Stimulated activated naive CD4-positive, alpha-beta T cell (primary cell): Measurements from ENCODE around the gene RGS4.

Experiments
- DNase-seq, 6 experiments: peaks; one replicate each; lab custom pipeline; 2025; lab: John Stamatoyannopoulos, UW

RGS4 gene

GRCh38 chr1:163102590-163102989 lies 33.4 kb downstream of the RGS4 start:
- DNase-seq, result no peak

GRCh38 chr1:163104385-163105099 lies 35.4 kb downstream of the RGS4 start:
- DNase-seq, result no peak

- DNase-seq, result no peak
Measured at GRCh38 chr1:163106364-163106987, 37.3 kb downstream of the RGS4 start.

GRCh38 chr1:163107655-163108054 lies 38.5 kb downstream of the RGS4 start:
- no peak for DNase-seq

- DNase-seq, result no peak
Measured at GRCh38 chr1:163115887-163116286, 46.7 kb downstream of the RGS4 start.

GRCh38 chr1:163119707-163120106 lies 50.5 kb downstream of the RGS4 start:
- DNase-seq, result no peak

GRCh38 chr1:163120372-163120771 lies 51.2 kb downstream of the RGS4 start:
- DNase-seq, result no peak

- no peak for DNase-seq
Measured at GRCh38 chr1:163124812-163125211, 55.7 kb downstream of the RGS4 start.
